OCI-LY3 (cell line): ENCODE results near the gene USP34.

Experiments
- H2AFZ ChIP-seq: fragments of 200-600, 300-600 bp; shearing (Covaris generic); 2 replicates; pipeline ENCODE4 v1.6.0; 2014; ENCODE audit warnings: antibody characterized with exemption, low read depth, low read length
- H3K27ac ChIP-seq: fragments of 200-600, 300-600 bp; sonication (generic); 2 replicates; pipeline ENCODE4 v1.5.1; 2014; ENCODE audit warnings: mild to moderate bottlenecking, low read length, moderate library complexity, mixed read lengths
- H3K27me3 ChIP-seq: fragments of 200-600, 300-600 bp; sonication (generic); 2 replicates; pipeline ENCODE4 v1.6.1; 2014; ENCODE audit warnings: low read depth, low read length, mixed read lengths
- H3K36me3 ChIP-seq: fragments of 200-600, 300-600 bp; sonication (generic); replicated peaks from 2 replicates; pipeline ENCODE3; 2014; ENCODE audit warnings: low read depth, low read length, mixed read lengths
- H3K4me1 ChIP-seq: fragments of 300-600, 200-600 bp; sonication (generic); 2 replicates; pipeline ENCODE4 v1.6.1; 2014; ENCODE audit warnings: low read length, mixed read lengths
- H3K4me2 ChIP-seq: fragments of 200-600, 300-600 bp; sonication (generic); 2 replicates; pipeline ENCODE4 v1.6.1; 2014; ENCODE audit warnings: low read length, mixed read lengths
- H3K4me3 ChIP-seq: fragments of 300-600, 200-600 bp; sonication (generic); 2 replicates; pipeline ENCODE4 v1.5.1; 2014; ENCODE audit warnings: antibody characterized with exemption, mild to moderate bottlenecking, low read length, moderate library complexity
- H3K79me2 ChIP-seq: fragments of 300-600, 200-600 bp; shearing (Covaris generic); 2 replicates; pipeline ENCODE4 v1.6.1; 2014; ENCODE audit warnings: mild to moderate bottlenecking, low read length, mixed read lengths
- H3K9ac ChIP-seq: fragments of 300-600, 200-600 bp; shearing (Covaris generic); 2 replicates; pipeline ENCODE4 v1.6.0; 2014; ENCODE audit warnings: mild to moderate bottlenecking, low read length, moderate library complexity
- H3K9me3 ChIP-seq: fragments of 200-600, 300-600 bp; shearing (Covaris generic); 2 replicates; pipeline ENCODE4 v1.6.1; 2014; ENCODE audit warnings: low read length, mixed read lengths; ENCODE audit not compliant: insufficient read depth
- H4K20me1 ChIP-seq: fragments of 200-600, 300-600 bp; sonication (generic); 2 replicates; pipeline ENCODE4 v1.6.1; 2016; ENCODE audit warnings: low read length, mixed read lengths; ENCODE audit not compliant: insufficient read depth
- EZH2phosphoT487 ChIP-seq: fragments of 200-600 bp; shearing (Covaris generic); IDR thresholded peaks from 2 replicates; pipeline ENCODE4 v1.6.1; 2018; ENCODE audit warnings: antibody characterized with exemption, mixed run types, low read depth
- TF ChIP-seq, protein P1 (sequence below): fragments of 200-600, 300-600 bp; sonication (generic); IDR thresholded peaks from 2 replicates; pipeline ENCODE4 v1.5.1; 2014; ENCODE audit warnings: antibody characterized with exemption, low read length, low read depth

USP34 gene

DNA sequence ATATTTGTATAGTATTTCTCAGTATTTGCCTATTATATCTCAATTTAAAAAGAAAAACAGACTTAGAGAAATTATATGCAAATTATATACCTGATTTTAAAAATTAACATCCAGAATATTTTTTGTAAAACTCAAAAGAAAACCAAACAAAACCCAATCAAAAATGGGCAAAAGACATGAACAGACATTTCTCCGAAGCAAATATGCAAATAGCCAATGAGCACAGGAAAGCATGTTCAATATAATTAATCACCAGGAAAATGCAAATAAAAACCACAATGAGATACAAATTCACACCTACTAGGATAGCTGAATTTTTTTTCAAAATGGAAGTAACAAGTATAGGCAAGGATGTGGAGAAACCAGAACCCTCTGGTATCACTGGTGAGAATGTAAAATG, 108.0 kb downstream of the USP34 start:
- Histone ChIP-seq H3K9ac (no peak overlapping the region), H3K36me3 (peaks cover 25% of the 10 kb centered on the region), H2AFZ (no peak overlapping the region), H3K27ac (no peak overlapping the region), H3K9me3 (no peaks in the 10 kb centered on the region), H3K4me2 (no peak overlapping the region), H3K27me3 (no peaks in the 10 kb centered on the region), H3K4me1 (no peaks in the 10 kb centered on the region), H4K20me1 (peaks cover 8% of the 10 kb centered on the region), H3K79me2 (peaks cover 30% of the 10 kb centered on the region), H3K4me3 (no peak overlapping the region)
- TF ChIP-seq, protein P1, sequence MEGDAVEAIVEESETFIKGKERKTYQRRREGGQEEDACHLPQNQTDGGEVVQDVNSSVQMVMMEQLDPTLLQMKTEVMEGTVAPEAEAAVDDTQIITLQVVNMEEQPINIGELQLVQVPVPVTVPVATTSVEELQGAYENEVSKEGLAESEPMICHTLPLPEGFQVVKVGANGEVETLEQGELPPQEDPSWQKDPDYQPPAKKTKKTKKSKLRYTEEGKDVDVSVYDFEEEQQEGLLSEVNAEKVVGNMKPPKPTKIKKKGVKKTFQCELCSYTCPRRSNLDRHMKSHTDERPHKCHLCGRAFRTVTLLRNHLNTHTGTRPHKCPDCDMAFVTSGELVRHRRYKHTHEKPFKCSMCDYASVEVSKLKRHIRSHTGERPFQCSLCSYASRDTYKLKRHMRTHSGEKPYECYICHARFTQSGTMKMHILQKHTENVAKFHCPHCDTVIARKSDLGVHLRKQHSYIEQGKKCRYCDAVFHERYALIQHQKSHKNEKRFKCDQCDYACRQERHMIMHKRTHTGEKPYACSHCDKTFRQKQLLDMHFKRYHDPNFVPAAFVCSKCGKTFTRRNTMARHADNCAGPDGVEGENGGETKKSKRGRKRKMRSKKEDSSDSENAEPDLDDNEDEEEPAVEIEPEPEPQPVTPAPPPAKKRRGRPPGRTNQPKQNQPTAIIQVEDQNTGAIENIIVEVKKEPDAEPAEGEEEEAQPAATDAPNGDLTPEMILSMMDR, result no peak
- TF ChIP-seq EZH2phosphoT487, result no peak

DNA sequence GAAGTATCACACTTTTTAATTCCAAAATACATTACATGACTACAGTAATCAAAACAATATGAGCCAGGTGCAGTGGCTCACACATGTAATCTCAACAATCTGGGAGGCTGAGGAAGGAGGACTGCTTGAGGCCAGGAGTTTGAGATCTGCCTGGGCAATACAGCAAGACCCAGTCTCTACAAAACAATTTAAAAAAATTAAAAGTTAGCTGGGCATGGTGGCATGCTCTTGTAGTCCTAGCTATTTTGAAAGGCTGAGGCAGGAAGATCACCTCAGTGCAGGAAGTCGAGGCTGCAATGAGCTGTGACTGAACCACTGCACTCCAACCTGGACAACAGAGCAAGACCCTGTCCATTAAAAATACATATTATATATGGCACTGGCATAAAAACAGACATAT, 109.8 kb downstream of the USP34 start:
- Histone ChIP-seq H3K79me2 (peaks cover 43% of the 10 kb centered on the region), H2AFZ (no peak overlapping the region), H3K9me3 (no peaks in the 10 kb centered on the region), H3K27me3 (no peaks in the 10 kb centered on the region), H3K36me3 (peaks cover 22% of the 10 kb centered on the region), H3K27ac (no peak overlapping the region), H4K20me1 (peaks cover 8% of the 10 kb centered on the region), H3K4me2 (no peak overlapping the region), H3K4me1 (no peaks in the 10 kb centered on the region), H3K9ac (no peak overlapping the region), H3K4me3 (no peak overlapping the region)
- TF ChIP-seq EZH2phosphoT487, result no peak
- TF ChIP-seq, protein P1, result no peak

DNA sequence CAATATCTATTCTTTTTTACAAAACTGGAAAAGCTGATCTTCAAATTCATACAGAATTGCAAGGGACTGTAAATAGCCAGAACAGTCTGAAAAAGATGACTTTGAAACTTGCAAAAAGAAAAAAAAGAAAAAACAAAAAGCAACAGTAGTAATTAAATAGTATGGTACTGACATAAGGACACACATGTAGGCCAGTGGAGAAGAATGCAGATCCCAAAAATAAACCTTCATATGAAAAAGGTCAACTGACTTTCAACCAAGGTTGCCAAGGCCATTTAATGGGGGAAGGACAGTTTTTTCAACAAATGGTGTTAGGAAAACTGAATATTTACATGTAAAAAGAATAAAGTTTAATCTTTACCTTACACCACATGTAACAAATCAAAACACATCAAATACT, 111.8 kb downstream of the USP34 start:
- Histone ChIP-seq H3K27ac (no peak overlapping the region), H3K4me1 (no peaks in the 10 kb centered on the region), H4K20me1 (peaks cover 8% of the 10 kb centered on the region), H3K27me3 (no peaks in the 10 kb centered on the region), H2AFZ (no peak overlapping the region), H3K4me2 (no peak overlapping the region), H3K9me3 (no peaks in the 10 kb centered on the region), H3K36me3 (peaks cover 34% of the 10 kb centered on the region), H3K9ac (no peak overlapping the region), H3K4me3 (no peak overlapping the region), H3K79me2 (peaks cover 54% of the 10 kb centered on the region)
- TF ChIP-seq, protein P1, result no peak
- TF ChIP-seq EZH2phosphoT487, result no peak

DNA sequence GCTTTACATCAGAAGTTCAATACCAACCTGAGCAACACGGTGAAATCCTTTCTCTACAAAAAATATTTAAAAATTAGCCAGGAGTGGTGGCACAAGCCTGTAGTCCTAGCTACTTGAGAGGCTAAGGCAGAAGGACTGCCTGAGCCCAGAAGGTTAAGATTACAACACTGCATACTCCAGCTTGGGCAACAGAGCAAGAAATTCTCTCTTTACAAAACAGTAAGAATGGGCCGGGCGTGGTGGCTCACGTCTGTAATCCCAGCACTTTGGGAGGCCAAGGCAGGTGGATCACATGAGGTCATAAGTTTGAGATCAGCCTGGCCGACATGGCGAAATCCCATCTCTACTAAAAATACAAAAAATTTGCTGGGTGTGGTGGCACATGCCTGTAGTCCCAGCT, 113.2 kb downstream of the USP34 start:
- H3K4me1 ChIP-seq, result no peaks in the 10 kb centered on the region
- peaks cover 8% of the 10 kb centered on the region for H4K20me1 ChIP-seq
- H3K9me3 ChIP-seq, result no peaks in the 10 kb centered on the region
- peaks cover 27% of the 10 kb centered on the region for H3K36me3 ChIP-seq
- H3K27ac ChIP-seq, result no peak overlapping the region
- H2AFZ ChIP-seq, result no peak overlapping the region
- no peak overlapping the region for H3K9ac ChIP-seq
- no peak overlapping the region for H3K4me3 ChIP-seq
- H3K79me2 ChIP-seq, result peaks cover 49% of the 10 kb centered on the region
- no peak overlapping the region for H3K4me2 ChIP-seq
- H3K27me3 ChIP-seq, result no peaks in the 10 kb centered on the region
- TF ChIP-seq EZH2phosphoT487, result no peak
- TF ChIP-seq, protein P1, result no peak
